Measurements from ENCODE around the gene GPC6.

DNA sequence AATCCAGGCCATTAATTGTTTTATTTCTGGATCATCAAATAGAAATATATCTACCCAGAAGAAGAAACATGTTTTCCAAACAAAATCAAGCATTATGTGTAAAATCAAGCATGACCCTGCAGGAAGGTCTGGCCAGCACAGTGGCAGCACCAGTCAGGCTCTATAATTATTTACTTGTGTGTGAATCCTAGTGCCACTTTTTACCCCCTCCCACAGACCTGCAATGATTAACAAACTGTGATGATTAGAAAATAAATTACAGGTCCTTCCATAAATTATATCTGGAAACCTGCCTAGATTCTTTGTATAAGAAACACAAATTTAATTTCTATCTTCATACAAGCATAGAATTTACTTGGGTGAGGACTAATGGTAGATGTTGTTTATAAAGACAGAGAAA, 186.1 kb downstream of the GPC6 start:
- no peak for TF ChIP-seq CTCF (IDR thresholded peaks at IDR 0.05)
- no peak for TF ChIP-seq POLR2A (IDR thresholded peaks at IDR 0.05)
- TF ChIP-seq POLR2AphosphoS5 (IDR thresholded peaks at IDR 0.05), result no peak
